Hematopoietic multipotent progenitor cell (in vitro differentiated cells): ENCODE results near the gene TIMM10. TPM values are rescaled to one million over a fixed set of nuclear protein-coding genes. Genes with fewer than 3 reads are reported as not detected.
A peak's percentile ranks its signal among the peaks of the same experiment; 100 is the strongest.

Source experiments
- DNase-seq, 3 donors: peaks; one replicate each; pipeline ENCODE4 v3.0.0-alpha.2; 2011 to 2015; ENCODE audit warnings: low read depth in 2 of 3, low spot score in 2 of 3
- total RNA-seq: library from RNA; depleted of rRNA; stranded (reverse); fragments of >200 nt; gene quantifications from one replicate; pipeline ENCODE4 v1.2.3, GENCODE V29; 2012

TIMM10 gene
- total RNA-seq, 1 donor = 29.4 TPM

GRCh38 chr11:57508341-57509170 is 22.0 kb downstream of the TIMM10 start:
- DNase-seq = no peak

GRCh38 chr11:57506522-57506921 is 24.0 kb downstream of the TIMM10 start:
- no peak for DNase-seq

- no peak for DNase-seq
Measured at GRCh38 chr11:57504511-57504910, 26.0 kb downstream of the TIMM10 start.

GRCh38 chr11:57502870-57503269 is 27.7 kb downstream of the TIMM10 start:
- no peak for DNase-seq

DNA sequence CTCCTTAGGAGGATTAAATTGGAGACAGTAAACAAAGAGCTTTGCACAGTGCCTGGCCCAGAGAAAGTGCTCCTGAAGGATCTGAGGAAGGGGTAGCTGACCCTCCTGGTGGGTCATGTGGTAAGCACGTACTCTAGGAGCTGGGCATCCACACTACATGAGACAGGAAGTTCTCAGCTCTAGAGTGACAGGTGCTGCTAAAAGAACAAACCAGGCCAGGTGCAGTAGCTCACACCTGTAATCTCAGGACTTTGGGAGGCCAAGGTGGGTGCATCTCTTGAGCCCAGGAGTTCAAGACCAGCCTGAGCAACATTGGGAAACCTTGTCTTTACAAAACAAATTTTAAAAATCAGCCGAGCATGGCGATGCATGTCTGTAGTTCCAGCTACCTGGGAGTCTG is 28.2 kb downstream of the TIMM10 start:
- DNase-seq = no peak

- no peak for DNase-seq
Measured at GRCh38 chr11:57501953-57502352, 28.6 kb downstream of the TIMM10 start.

DNA sequence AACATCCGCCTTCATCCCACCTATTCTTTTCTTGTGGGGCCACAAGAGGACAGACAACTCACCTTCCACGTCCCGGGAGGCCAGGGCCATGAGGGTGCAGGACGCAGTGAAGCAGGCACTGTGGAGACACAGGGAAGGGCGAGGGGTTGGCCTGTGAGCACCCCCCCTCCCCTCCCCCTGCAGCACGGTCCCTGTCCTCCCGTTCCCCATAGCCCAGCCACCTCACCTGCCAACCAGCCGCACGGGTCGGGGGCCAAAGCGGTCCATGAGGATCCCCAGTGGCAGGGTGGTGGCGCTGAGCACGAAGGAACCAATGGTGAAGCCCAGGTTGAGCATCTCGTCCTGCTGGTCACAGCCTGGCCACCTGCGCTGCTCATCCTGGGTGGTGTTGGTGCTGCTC is 29.6 kb downstream of the TIMM10 start:
- DNase-seq = no peak

GRCh38 chr11:57500515-57500914 is 30.0 kb downstream of the TIMM10 start:
- DNase-seq = no peak

DNA sequence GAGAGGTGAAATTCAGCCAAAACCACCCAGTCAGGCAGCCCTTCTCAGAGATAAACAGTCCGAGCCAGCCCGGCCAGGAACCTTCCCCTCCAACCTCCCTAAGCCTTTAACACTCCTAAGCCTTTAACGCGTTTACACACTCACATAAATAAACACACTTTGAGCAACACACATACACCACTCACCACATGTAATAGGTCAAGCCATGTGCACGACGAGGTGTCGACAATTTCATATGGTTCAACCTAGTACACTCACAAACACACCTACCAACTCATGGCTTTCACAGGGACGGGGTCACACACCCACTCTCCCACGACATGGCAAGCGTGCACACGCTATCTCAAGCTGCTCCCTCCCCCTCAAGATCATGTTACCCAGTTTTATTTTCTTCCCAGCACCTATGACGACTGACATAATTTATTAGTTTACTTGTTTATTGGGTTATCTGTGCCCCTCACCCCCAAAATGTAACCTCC is 30.5 kb downstream of the TIMM10 start:
- DNase-seq = no peak

DNA sequence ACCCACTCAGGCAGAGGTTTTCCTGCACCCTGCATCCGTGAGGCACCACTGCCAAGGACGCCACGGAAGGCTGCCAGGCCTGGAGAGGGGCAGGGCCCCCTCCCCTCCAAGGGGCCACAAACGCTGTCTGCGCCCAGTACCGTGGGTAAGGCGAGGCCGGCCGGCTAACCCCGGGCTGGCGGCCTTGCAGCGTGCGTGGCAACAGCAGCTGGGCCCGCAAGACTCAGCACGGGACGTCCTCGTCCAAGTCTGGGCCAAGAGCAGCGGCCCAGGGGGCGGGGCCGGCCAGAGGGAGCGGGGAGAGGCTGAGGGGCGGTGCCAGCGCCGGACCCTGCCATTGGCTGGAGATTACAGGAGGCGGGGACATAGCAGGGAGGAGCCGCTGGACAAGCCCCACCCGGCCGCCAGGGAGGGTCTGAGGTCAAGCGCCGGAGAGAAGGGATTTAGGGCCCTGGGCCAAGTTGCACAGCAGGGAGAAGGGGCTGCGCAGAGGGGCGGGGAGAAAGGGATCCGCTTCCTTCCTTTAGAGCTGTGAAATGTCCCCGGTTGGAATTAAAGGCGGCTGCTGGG is 31.1 kb downstream of the TIMM10 start:
- peak in 2 of 3 donors; percentile 70 to 72 for DNase-seq

DNA sequence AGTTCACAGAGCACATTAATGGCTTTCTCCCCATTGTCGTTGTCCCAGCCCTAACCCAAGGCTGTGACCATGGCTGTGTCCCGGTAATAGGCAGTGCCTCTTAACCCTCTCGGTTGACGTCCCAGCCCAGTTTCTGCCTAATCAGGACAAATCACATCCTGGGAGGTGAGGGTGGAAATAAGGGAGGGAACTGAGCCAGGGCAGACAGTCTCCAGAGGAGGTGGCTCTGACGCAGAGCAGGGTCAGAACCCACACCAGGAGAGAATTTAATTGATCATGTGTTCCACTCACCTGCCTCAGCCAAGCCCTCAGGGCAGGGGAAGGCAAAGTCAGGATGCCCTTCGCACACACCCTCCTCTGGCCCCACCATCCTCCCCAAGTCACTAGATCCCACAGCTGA is 32.0 kb downstream of the TIMM10 start:
- no peak for DNase-seq

GRCh38 chr11:57497303-57498247 is 33.0 kb downstream of the TIMM10 start:
- DNase-seq = no peak

DNA sequence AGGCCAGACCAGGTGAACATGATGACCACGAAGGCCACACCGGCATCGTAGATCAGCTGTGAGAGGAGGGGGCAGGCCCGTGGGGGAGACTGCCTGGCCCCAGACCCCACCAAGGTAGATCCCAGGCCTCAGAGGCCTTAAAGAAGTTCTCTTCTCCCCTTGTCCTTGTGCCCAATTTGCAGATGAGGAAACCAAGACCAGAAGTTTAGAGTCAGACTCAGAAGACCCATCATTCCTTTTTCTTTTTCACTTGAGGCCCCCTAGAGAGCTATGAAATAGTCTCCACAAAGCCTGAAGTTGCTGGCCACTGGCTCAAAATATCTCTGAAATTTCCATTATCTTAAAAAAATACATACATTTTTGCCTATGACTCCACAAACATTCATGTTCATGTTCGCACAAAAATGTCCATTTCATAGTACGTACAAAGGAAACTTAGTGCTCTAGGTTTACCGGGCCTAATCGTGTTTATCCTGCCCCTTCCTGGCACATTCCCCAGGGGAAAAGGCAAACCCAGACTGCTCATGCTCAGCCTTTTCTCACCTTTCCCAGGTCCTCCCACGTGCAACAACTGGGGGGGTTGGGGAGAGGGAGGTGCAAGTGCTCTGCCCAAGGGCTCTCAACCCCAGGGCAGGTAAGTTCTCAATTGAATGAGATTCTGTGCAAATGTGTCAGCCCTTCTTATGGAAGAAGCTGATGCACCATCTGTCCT is 34.3 kb downstream of the TIMM10 start:
- DNase-seq = no peak

GRCh38 chr11:57493507-57494503 is 36.7 kb downstream of the TIMM10 start:
- peak in 2 of 3 donors; percentile 50 to 51 for DNase-seq

DNA sequence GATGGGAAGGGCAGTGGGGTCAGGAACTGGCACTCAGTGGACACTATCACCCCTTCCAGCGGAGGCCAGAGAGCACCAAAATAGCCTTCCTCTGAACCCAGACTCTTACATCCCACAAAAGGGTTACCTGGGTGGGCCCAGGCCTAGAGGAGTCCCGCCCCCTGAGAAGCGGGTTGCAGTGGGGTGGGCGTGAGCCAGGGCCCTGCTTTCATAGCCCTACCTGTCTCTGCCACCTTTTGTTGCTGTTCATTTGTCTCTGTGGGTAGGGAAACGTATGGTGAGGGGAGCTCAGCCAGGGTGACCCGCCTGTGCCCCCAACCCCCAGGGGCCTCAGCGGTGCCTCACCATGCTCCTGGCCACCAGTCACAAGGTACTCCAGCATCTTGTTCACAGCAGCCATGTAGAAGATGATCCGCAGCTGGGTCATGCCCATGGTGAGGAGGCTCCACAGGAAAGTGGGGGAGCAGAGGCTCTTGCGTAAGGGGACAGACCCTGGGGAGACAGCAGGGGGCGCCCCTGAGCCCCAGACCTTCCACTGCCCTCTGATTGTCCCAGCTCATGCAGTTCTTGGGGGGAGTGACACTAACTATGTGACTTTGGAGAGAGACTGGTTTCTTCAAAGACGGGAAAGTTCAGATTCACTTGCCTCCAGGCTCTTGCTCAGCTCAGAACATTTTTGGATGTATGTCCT is 39.0 kb downstream of the TIMM10 start:
- DNase-seq = peak in 1 of 3 donors; percentile 71

DNA sequence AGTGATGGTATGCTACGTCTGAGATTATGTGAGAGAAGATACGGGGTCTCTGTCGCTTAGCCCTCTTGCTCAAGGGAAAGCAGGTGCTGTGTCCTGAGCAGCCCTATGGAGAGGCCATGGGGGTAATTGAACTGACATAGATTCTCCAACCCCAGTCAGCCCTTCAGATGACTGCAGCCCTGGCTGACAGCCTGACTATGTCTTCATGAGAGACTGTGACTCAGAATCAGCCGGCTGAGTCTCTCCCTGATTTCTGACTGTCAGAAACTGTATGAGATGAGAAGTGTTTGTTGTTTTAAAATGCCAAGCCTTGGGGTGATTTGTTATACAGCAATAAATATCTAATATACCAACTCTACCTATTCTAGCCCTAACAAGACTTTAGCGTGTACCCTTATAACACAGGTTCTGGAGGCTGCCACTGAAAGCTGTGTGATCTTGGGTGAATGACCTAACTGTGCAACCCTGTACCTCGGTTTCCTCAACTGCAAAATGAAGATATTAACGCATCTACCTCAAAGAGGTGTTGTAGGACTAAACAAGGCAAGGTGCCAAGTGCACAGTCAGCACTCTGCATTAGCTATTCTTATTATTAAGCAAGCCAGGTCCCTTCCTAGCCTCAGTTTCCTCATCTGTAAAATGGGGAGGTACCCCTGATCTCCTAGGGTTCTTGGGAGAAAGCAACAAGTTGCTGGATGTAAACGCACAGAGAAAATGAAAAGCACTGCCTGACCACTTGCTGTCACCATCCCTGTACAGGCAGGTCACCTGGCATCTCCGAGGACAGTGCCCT is 39.9 kb downstream of the TIMM10 start:
- no peak for DNase-seq

DNA sequence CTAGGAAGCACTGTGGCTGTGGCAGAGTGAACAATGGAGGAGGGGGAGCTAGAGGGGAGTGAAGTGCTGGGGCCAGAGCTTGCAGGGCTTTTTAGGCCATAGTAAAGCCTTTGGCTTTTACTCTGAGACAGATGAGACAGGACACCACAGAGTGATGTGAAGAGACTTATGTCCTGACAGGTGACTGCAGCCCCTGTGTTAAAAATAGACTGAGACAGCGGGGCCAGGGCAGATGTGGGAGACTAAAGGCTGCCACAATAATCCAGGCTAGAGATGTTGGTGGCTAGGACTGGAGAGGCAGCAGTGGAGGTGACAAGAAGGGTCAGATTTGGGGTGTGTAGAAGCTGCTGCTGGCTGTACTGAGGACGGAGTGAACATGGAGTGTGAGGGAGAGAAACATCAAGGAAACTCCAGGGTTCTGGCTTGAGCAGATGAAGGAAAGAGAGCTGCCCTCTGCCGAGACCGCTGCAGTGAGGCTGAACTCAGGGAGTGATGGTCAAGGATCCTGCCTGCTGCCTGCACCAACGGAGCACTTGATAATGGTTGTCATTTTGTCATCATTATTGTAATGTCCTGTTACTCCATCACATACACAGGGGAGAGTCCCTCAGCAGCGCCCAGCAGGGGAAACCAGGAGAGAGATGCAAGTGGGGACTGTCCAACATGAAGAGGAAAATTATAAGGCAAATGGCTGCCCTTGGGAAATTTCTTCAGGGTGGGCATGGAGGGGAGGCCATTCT is 42.5 kb downstream of the TIMM10 start:
- no peak for DNase-seq
